Stimulated activated CD4-positive, alpha-beta T cell treated with anti-CD3 and anti-CD28 coated beads, TNF-alpha, amount 100 ng/mL, for 1 hour (primary cell): ENCODE results near the gene HMG20B.

ENCODE experiments used
- DNase-seq, 3 donors: peaks; one replicate each; pipeline ENCODE4 v3.0.0-alpha.2; 2020; ENCODE audit warnings: low read depth in 3 of 3, low spot score in 1 of 3

The HMG20B gene

GRCh38 chr19:3618811-3619630, 46.3 kb downstream of the HMG20B start:
- DNase-seq = no peak

- DNase-seq = no peak
Observed at GRCh38 chr19:3619631-3620012, 46.9 kb downstream of the HMG20B start.

GRCh38 chr19:3620145-3620816, 47.5 kb downstream of the HMG20B start:
- DNase-seq = no peak

GRCh38 chr19:3620817-3621547, 48.2 kb downstream of the HMG20B start:
- DNase-seq = no peak

GRCh38 chr19:3621689-3622088, 48.9 kb downstream of the HMG20B start:
- no peak for DNase-seq

- DNase-seq = no peak
Observed at GRCh38 chr19:3622224-3622623, 49.5 kb downstream of the HMG20B start.

- DNase-seq = no peak
Observed at GRCh38 chr19:3623716-3624115, 51.0 kb downstream of the HMG20B start.

- DNase-seq = no peak
Observed at GRCh38 chr19:3625996-3626472, 53.3 kb downstream of the HMG20B start.

GRCh38 chr19:3626473-3627350, 54.0 kb downstream of the HMG20B start, which contains the start of gene CACTIN:
CACTIN (minus strand) TSS chr19:3626790; CDS start chr19:3626762, 28 bp downstream.
- peak; percentile 96 to 97 (median 97) for DNase-seq

- DNase-seq = no peak
Observed at GRCh38 chr19:3627351-3627723, 54.6 kb downstream of the HMG20B start.
